Fibroblast of skin of back (primary cell): ENCODE data around the gene CHCHD1. TPM values are rescaled to one million over a fixed set of nuclear protein-coding genes. Genes with fewer than 3 reads are reported as not detected.
"Not testable (repeated sequence)": the region's sequence is repeated elsewhere in the genome, so short reads cannot be mapped to it uniquely, and the experiment has no call there.

ENCODE experiments used
- DNase-seq: peaks from one replicate; pipeline ENCODE4 v3.0.0-alpha.2; 2013
- polyA plus RNA-seq, 2 experiments: library from polyadenylated mRNA; unstranded; fragments of 120-200 nt; gene quantifications; one replicate each; pipeline ENCODE4 v1.2.1, GENCODE V29; 2013; ENCODE audit not compliant: insufficient read length in 2 of 2

CHCHD1 gene
- polyA plus RNA-seq (2013, experiment 1 of 2; ENCODE audit: insufficient read length) = 42.6 TPM
- 34.4 TPM for polyA plus RNA-seq (2013, experiment 2 of 2; ENCODE audit: insufficient read length)

DNA sequence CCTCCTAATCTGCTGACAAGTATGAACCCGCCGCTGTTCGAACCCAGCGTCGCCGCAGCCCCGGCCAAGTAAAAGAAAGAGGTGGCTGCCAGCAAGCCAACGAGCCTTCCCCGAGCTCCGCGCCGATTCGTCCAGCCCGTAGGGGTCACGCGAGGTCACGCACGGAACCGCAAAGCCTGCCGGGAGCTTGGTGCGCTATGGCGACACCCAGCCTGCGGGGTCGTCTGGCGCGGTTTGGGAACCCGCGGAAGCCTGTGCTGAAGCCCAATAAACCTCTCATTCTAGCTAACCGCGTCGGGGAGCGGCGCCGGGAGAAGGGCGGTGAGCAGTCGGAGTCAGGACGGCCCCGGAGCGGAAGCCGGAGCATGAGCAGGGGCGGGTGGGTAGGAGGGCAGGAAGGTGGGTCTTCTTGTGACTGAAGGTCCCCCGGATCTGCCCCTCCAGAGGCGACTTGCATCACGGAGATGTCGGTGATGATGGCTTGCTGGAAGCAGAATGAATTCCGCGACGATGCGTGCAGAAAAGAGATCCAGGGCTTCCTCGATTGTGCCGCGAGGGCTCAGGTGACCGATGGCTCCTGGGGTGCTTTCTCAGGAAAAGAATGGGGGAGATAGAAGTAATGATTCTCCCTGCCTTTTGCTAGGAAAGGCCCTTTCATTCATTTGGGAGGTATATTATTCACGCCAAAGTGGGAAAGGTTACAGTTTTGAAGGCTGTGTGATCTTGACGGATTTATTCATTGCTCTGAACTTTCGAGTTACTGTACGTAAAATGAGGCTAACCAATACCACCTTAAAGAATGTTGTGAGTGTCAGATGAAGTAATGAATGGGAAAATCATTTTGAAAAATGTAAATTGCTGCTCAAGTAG, at the start of gene CHCHD1:
Gene CHCHD1, plus strand, starts transcription at position 170 of the 870 bp plus-strand sequence. Its CDS starts 28 bp downstream, at position 198.
- DNase-seq = peak; percentile 85

DNA sequence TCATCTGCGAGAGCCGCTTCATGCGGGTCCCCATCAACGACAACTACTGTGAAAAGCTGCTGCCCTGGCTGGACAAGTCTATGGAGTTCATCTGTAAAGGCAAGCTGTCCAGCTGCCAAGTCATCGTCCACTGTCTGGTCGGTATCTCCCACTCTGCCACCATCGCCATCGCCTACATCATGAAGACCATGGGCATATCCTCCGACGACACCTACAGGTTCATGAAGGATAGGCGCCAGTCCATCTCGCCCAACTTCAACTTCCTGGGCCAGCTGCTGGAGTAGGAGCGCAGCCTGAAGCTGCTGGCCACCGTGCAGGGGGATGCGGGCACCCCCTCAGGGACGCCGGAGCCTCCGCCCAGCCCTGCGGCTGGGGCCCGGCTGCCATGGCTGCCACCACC, 49.4 kb upstream of the CHCHD1 start:
- no peak for DNase-seq

DNA sequence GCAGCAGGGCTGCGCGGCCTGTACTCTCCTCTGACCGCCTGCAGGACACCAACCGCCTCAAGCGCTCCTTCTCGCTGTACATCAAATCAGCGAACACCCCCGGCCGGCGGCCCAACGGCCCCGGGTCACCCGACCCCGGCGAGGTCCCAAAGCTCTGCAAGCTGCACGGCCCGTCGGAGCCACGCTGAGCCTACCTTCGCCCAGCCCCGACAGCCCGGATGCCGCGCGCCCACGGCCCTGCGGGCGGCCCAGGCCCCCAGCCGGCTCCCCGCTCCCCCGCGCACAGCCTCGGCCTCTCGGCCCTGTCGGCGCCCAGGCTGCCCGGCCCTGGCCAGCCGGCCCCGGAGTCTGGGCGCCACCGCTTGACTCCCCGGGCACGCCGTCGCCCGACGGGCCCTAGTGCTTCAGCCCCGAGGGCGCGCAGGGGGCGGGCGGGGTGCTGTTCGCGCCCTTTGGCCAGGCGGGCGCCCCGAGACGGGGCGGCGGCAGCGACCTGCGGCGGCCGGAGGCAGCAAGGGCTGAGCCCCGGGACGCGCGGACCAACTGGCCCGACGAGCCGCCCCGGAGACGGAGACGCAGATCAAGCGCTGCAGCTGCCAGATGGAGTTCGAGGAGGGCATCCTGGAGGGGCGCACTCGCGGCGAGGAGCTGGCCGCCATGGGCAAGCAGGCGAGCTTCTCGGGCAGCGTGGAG, 48.8 kb upstream of the CHCHD1 start:
- DNase-seq = no peak

DNA sequence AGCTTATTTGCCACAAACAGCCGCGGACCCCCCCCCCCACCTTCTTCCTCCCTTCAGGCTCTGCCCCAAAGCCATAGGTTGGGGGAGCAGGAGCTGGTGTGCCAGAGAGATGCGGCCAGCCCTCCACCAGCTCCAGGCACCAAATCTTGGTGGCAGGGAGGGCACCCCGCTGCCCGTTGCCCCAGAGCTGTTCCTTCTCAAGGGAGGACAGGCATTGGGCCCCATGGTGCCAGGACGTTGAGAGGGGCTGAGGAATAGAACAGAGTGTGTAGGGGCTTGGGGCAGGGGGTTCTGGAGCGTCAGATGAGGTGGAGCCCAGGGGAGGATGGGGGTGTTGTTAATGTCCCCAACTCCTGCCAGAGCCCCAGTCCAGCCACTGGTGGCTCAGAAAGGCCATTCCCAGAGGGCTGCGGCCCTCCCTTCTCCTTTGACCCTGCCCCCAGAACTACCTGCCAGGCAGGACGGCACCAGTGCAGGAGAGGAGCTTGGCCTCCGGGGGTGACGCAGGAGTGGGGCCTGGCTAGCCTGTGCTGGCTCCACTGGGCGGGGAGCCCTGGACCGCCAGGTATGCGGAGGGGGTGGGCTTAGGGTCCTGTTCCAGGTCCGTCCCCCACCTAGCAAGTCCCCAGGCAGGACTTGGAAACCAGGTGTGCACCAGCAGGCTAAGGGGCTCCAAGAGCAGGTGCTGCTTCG, 47.7 kb upstream of the CHCHD1 start:
- DNase-seq = no peak

DNA sequence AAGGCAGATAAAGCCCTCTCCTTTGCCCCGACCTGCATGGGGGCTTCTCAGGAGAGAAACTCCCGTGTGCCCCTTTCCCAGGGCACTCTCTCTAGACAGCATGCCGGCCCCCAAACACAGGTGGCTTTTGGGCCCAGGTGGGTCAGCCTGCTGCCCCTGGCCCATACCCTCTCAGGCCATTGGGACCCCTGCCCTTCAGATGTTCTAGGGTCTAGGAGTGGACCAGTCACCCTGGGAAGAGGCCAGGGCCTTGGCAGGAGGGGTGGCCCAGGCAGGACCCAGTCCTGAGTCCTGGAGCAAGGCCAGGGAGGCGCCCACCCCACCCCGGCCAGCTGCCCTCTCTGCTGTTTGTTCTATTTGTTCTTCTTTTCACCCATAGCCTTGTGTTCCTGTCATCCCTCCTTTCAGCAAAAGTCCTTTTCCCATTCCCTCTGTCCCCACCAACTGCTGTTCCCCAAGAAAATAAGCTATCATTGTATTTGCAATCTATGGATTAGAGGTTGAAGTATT, 47.0 kb upstream of the CHCHD1 start:
- DNase-seq = no peak

DNA sequence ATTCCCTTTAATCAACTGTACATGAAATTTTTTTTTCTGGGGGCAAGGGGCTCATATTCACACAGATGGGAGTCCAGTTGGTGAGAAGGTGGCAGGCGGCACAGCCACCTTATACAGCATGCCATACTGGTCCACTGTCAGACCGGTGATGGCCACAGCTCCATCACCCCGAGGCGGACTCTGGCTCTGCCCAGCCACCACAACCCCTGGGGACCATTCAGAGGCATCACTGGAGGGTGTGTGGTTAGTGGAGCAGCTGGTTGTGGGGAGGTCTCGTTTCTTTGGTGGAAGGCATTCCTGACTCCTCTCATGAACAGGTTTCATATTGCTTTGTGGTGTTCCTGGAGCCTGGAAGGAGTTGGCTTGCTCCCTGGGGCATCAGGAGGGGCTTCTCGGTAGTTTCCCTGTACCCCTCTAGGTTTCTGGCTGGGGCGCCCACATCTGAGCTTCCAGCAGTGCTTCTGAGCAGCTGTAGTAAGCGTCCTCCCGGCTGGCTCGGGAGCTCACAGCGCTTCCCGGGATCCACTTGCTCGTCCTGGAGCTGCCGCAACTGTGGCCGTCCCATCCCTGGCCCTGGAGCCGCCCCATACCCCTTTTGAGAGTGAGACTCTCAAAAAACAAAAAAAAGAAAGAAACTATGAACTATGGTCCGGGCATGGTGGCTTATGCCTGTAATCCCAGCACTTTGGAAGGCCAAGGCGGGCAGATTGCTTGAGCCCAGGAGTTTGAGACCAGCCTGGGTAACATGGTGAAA, 41.2 kb upstream of the CHCHD1 start:
- DNase-seq = not testable (repeated sequence)

DNA sequence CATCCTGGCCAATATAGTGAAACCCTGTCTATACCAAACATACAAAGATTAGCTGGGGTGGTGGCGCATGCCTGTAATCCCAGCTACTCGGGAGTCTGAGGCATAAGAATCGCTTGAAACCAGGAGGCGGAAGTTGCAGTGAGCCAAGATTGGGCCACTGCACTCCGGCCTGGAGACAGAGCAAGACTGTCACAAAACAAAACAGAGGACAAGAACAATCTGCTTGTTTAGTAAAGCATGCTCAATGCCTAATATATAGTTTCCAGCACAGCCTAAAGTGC, 39.5 kb upstream of the CHCHD1 start:
- no peak for DNase-seq

DNA sequence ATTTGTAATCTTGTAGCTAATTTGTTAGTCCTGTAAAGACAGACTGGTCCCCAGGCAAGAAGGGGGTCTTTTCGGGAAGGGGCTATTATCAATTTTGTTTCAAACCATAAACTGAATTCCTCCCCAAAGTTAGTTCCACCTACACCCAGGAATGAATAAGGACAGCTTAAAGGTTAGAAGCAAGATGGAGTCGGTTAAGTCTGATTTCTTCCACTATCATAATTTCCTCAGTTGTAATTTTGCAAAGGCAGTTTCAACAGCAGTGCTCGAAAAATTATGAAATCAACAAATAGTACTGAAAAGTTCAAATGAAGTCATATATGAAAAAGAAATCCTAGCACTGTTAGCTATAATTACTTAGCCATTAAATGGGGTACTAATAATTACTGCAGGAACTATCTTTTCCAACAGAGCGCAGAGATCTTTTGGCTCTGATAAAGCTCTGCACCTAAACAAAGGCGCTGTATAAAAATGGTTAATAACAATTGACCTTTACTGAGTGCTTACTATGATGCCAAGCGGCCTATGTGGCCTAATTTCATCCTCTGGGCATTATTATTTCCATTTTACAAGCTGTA, 38.4 kb upstream of the CHCHD1 start:
- DNase-seq = no peak

DNA sequence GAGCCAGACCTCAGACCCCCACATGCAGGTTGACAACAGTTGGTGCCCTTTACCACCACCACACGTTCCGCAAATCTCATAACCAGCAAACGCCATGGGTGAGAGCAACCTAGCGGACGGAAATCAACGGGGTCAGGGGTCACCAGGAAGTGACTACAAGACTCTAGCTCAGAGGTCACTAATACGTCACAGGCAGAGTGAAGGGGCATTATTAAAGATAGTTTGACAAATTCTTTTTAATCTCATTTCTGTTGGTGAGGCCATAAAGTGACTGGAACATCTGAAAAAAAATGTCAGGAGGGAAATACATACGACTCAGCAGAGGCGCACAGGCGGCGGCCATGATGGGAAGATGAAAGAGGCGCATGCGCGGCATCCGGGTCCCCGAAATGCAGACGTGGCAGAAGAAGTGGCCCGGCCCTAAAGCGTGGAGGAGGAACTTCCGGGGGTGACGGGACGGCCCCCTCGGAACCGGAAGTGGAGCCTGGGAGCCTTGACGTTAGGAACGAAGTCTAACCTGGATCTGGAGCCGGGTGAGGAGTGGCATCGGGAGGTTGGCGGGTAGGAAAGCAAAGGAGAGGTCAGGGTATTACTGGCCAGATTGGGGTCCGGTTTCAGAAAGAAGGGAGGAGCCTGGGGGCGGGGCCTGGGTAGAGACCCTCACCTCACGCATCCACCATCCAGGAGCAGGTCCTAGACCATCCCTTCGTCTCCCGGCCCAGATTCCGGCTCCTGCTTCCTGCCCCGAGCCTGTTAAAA, 37.8 kb upstream of the CHCHD1 start, which contains the start of gene SEC24C:
Gene SEC24C, plus strand, starts transcription at position 468 of the 759 bp plus-strand sequence. CDS start 2,461 bp downstream, outside the sequence.
- DNase-seq = peak; percentile 96

DNA sequence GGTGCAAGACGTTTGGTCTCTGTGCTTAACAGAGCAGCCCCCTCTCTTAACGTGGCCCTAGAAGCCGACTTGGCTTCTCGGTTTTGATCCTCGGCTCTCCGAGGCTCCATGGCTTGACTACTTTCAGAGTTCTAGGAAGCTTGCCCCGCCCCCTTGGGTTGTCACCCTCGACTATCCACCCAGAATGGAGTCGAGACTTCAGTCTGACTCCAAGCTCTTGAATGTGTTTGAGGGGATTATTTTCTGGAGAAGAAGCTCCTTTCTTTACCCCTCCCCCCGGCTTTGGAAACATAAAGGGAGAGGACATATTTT, 37.2 kb upstream of the CHCHD1 start:
- peak; percentile 72 for DNase-seq

DNA sequence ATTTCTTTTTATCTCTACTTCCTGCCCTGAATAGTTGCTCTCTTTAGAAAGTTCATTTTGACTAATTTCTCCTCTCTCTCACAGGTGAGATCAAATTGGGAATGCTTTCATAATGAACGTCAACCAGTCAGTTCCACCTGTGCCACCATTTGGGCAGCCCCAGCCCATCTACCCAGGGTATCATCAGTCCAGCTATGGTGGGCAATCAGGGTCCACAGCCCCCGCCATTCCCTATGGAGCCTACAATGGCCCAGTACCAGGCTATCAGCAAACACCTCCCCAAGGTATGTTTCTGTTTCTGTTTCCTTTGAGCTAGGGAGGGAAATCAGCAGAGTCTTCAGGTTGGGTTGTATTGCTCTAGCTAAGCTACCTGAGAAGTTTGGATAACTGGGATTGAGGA, 35.1 kb upstream of the CHCHD1 start:
- no peak for DNase-seq

DNA sequence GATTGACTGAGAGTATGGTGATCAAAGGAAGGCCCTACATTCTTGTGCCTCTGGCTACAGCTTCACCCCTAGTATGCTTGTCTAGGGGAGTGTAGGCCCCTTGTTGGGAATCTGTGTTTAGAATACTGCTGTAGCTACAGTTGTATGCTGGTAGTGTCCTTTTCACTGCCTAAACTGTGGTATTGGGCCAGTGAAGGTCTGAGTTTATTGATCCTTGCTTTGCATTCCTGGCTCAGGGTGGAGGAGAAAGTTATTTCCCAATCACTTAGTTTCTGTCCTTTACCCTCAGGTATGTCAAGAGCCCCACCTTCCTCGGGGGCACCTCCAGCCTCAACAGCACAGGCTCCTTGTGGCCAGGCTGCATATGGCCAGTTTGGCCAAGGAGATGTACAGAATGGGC, 31.0 kb upstream of the CHCHD1 start:
- no peak for DNase-seq

DNA sequence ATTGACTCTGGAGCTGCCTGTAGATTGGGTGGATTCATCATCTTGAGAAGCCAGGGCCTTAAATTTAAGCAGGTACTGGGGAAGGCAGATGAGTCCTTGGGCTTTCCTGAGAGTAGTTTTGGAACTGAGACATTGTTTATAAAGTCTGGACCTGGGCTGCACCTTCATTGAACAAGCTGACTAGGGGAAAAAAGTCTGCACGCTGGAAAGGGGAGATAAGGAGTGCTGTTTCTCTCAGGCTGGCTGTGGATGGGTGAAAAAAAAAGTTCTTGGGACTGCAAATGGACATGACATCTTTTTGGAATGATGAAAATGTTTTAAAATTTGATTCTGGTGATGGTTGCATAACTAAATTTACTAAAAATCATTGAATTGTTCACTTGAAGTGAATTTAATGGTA, 25.7 kb upstream of the CHCHD1 start:
- no peak for DNase-seq

DNA sequence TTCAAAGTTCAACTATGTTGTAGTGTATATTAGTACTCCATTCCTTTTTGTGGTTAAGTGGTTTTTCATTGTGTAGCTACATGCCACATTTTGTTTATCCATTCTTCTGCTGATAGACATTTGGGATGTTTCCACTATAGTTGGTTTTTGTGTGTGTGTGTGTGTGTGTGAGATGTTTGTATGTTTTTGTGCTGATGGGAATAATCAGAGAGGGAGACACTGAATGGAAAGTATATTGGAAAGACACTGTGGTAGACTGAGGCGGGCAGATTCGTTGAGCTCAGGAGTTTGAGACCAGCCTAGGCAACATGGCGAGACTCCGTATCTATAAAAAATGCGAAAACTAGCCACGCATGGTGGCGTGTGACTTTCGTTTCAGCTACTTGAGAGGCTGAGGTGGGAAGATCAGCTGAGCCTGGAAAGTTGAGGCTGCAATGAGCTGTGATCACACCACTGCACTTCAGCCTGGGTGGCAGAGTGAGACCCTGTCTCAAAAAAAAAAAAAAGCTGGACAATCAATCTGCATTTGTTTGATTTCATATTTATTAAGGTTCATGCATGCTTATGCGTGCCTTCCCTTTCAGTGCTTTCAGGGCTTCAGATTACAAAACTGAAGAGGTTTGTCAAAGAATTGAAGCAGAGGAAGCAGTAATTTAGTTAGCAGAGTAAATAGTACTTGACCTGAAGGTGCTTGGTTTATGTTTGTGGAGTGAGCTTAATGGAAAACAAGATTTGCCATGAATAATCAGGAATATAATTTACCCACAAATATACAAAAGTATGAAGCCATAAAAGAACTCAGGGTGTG, 22.9 kb upstream of the CHCHD1 start:
- DNase-seq = no peak

DNA sequence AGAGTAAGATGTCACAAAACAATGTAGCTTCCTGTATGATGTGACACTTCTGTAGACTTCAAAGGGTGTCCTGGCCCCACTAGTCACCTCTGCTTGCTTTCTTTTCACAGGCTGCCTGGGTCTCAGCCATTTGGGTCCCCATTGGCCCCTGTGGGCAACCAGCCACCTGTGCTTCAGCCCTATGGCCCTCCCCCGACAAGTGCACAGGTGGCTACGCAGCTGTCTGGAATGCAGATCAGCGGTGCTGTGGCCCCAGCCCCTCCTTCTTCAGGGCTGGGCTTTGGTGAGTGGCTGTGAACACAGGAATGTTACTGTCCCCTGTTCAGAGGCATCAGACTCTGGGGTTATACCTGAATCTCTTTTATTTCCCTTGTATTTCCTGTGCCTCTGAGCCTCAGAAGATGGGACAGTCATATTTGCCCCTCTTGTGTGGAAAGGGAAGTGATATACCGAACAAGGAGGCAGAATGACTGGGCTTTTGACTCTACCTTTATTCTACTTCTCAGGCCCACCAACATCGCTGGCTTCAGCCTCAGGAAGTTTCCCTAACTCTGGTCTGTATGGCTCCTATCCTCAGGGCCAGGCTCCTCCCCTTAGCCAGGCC, 22.2 kb upstream of the CHCHD1 start:
- DNase-seq = no peak

DNA sequence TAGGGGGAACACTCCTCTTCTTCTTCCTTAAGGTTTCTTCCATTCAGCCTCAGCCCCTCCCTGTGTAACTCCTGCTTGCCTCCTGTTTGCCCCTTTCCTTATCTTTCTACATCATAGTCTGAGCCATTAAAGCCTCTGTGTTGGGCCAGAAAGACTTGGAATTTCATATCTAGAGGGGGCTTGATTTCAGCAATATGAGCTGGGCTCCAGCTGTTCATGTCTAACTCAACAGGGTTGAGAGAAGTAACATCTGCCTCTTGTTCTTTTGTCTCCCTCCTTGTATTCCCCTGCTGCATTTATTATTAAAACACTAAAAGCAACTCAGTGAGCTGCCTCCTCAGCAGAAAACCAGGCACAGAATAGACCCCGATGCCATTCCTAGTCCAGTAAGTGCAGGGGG, 20.1 kb upstream of the CHCHD1 start:
- no peak for DNase-seq

DNA sequence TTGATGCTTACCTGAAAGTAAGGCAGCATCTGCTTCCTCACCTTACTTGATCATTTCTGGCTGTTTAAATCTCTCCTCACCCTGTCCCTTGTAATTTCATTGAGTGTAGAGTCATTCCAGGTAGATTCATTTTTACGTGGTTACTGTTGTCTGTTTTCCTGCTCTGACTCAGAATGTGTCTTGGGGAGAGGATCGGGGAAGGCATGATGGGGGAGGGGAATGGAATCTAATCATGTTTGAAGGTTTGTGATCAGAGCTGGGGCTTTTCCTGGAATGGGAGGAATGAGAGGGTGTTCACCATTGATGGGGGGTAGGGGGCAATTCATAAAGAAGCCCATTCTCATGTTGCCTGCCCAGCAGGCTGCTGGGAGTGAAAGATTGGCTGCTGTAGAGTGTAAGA, 18.9 kb upstream of the CHCHD1 start:
- peak; percentile 16 for DNase-seq

DNA sequence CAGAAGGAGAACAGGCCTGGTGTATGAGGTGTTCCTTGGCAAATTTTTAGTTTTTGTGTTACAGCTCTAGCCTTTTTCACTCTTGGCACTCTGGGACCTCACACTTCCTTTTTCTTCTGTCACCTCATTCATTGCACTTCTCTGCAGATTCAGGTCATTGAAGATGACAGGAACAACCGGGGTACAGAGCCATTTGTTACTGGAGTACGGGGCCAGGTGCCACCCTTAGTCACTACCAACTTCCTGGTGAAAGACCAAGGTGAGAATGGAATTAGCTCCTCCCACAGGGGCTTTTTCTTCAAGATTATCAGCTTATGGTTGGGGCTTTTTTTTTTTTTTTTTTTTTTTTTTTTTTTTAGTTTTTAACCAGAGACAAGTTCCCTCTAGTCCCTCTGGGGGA, 18.5 kb upstream of the CHCHD1 start:
- DNase-seq = no peak

DNA sequence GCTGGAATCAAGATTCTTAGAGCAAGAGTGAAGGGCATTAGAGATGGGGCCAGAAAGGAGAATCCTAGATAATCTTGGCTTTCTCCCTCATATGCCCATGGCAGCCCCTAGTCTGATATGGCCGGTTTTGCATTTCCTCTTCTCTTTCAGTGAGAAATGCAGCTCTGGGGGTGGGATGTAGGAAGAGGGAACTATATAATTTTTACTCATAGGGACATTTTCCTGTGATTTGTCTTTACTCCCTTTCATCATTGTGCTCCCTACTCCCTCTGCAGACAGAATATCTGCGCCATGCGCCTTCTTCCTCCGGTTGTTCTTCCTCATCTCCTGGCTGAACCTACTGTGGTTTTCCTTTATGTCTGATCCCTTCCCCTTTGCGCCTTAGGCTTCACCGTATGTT, 16.8 kb upstream of the CHCHD1 start:
- no peak for DNase-seq

DNA sequence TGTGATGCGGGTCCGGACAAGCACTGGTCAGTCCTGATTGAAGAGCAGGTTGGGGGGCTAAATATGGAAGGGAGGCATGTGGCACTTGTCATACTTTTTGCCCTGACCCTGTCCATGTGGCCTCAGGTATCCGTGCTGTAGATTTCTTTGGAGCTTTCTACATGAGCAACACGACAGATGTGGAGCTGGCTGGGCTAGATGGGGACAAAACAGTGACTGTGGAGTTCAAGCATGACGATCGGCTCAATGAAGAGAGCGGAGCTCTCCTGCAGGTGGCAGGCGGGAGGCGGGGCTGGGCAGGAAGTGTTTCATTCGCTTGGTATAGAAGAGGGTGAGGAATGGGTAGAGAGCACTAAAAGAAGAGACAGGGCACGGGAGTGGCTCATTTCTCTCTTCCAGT, 13.0 kb upstream of the CHCHD1 start:
- no peak for DNase-seq
